NK-92 treated with Interleukin-12 subunit alpha and Interleukin-12 subunit beta, amount 100 ng/mL, for 24 hours (cell line): ENCODE data around the gene C1orf116.
A peak's percentile ranks its signal among the peaks of the same experiment; 100 is the strongest.
"Not testable (repeated sequence)": the region's sequence is repeated elsewhere in the genome, so short reads cannot be mapped to it uniquely, and the experiment has no call there.

Source experiments
- DNase-seq: peaks from one replicate; lab custom pipeline; 2025; lab: John Stamatoyannopoulos, UW

The C1orf116 gene

DNA sequence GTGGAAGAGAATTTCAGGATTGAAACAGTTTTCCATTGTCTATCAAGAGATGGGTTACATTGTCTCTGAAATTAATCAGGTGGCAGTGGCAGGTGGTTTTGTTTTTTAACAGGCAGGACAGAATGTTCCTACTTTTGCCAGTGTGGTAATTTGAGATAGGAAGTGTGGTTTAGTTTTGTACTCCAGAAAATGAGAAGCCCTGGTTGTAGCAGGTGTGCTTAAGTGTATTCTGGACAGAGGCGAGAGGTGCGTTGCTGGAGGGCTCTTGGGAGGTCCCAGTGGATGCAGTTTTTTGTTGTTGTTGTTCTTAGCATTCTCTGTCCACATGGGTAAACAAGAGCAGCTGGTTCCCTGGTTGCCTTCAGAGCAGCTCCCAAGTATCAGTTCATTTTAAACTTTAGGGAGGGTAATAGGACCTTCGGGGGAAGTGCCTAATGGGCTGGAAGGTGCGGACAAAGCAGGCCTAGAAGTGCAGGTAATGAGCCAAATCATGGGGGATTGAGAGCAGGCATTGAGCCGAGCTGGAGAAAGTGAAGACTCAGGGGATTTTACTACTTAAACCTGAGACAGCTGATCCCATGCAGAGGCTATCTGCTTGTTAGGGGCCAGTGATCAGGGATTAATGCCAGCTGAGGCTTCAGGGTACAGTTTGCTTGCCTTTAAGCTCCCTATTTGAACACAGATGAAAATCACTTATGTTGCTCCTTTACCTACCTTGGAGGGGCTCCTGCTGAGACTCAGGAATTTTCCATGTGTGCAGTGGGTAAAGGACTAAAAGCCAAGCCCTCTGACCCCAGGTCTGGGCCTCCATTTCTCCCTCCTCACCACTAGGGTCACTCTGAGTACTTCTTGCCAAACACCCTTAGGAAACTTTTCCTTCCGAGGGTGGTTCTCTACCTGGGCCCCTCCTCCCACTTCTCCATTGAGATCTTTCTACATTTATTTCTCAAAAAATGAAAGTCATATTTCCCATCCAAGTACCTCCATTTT lies 26.6 kb upstream of the C1orf116 start:
- no peak for DNase-seq

DNA sequence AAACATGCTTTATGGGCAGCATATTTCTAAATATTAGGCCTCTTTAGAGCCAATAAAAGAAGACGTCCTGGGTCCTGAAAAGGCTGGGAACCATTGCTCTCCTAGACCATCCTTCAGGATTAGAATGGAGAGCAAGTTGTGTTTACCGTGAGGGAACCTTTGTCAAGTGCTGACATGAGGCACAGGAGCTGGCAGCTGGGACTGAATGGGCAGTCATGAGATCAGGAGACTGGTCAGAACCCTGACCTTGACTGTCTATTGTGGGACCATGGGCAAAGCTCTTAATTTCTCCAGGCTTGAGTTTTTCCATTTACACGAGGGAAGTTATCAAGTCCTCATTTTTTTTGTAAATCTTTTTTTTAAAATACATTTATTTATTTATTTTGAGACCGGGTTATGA lies 25.7 kb upstream of the C1orf116 start:
- no peak for DNase-seq

DNA sequence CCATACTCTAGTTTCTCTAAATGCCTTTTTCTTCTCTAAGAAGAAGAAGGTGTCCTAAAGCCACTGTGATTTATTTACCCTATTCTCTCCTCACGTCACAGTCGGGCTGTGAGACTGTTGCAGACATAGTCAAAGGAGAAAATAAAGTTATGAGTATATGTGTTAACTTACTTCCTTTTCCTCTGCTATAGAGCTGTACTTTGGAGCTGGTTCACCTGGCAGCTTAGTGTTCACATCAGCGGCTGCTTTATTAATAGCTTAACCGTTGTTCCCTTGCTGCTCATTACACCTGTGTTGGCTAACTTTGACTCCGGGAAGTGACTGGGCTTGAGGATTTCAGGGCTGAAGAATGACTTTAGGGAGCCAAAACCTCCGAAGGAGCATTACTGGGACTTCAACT lies 24.1 kb upstream of the C1orf116 start:
- DNase-seq = no peak

DNA sequence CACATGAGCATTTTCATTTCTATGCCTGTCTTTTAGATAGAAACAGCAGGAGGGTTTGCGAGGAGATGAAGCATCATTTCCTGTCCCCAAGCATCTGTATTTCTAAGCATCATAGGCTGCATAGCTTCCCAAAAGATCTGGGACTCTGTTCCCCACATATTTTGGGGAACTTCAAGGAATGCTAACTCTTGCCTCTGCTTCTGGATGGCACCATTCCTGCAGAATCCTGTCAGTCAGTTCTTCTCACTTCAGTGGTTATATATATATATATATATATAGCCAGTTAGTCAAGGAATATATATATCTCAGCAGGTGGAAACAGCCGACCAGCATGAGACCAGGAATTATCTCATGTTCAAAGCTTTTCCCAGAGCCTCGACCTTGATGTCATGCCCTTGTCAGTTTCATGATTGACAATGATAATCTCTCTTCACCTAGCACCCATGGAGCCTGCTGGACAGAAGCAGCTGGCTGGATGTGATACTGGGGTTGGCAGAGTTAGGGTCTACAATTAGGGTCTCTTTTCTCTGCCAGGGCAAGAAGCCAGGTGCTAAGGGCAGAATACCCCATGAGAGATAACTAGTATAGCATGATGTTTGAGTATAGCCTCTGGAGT lies 22.9 kb upstream of the C1orf116 start:
- no peak for DNase-seq

DNA sequence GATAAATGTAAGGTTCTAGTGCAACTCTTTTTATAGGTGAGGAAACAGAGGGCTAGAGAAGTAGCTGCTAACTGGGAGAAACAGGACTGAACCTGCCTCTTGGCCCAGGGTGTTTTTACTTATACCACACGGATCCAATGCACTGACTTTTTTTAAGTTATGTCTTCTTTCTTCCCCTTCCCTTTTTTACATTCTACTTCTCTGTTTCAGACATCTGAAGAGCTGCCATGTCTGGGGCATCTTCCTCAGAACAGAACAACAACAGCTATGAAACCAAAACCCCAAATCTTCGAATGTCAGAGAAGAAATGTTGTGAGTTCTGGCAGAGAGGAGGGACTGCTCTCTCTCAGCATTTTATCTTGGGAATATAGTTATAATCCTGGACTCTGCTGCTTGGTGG lies 21.9 kb upstream of the C1orf116 start:
- DNase-seq = no peak

DNA sequence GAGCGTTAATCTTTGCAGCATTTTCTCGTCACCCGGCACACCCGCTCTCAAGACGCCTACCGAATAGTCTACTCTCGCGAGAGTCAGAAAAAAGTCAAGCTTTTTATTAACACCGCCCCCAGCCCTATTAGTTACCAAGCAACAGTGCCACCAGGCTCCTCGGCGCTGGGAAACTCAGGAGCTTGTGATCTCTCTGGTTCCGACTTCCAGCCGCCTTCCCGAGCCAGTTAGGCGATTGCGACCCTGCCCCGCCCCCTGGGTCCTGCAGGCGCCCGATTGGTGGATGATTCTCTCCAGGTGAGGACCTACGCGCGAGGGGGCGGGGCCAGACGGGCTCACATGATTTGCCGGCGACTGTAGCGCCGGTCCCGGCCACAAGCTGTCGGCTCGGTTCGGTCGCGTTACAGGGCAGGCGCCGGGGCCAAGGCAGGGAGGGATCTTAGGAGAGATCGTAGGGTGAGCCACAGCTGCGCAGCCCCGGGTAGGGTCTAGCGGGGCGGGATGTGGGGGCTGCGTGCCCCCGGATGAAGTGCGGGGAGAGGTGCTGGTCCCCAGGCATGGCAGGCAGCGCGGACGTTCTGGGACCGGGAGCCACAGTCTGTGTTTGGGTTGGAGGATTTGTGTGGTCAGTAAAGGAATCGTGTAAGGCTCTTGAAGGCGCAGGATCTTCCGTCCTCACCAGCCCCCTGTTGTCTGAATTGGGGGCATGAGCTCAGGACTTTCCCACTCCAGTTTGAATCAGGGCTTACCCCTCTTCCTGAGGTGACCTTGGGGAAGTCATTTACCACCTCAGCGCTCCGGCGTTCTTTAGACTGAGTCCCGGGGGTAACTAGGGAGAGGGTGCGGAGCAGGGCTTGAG lies 20.6 kb upstream of the C1orf116 start, which contains the start of gene PFKFB2:
Gene PFKFB2 (plus strand): TSS at position 365 of the 859 bp plus-strand sequence. CDS start 1,443 bp downstream, outside the sequence.
- no peak for DNase-seq

DNA sequence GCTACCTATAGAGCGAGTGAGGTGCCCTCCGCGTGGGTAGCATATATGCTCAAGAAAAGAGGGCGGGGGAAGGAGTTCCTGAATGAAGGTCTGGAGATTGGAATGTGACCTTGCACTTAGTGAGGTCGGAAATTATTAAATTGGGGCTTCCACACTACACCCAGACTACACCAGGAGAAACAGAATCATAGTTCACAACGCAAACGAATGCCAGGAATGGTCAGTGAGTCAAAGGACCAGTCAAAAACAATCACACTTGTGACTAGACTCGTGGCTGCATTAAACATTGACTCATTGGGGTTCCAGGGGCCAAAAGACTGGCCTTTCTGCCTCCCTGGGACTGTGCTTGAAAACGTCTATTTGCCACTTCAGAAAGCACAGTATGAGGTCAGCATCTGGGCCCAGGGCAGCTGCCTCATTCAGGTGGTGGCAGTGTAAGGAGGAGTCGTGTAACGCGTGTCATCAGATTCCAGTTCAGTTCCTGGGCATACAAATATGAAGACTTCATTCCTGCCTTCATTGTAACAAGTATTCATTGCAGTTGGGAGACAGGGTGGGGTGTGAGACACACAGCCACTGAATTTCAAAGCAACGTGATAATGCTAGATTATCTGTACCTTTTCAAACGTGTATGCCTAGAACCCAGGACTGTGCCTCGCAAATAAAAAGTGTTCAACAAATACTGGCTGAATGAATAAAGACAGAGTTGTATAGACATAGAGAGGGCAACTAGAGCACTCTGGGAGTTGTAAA lies 18.8 kb upstream of the C1orf116 start, which contains the start of gene YOD1:
Gene YOD1 (minus strand): TSS at position 18 of the 753 bp plus-strand sequence. CDS start 178 bp downstream, outside the sequence.
- DNase-seq = no peak

DNA sequence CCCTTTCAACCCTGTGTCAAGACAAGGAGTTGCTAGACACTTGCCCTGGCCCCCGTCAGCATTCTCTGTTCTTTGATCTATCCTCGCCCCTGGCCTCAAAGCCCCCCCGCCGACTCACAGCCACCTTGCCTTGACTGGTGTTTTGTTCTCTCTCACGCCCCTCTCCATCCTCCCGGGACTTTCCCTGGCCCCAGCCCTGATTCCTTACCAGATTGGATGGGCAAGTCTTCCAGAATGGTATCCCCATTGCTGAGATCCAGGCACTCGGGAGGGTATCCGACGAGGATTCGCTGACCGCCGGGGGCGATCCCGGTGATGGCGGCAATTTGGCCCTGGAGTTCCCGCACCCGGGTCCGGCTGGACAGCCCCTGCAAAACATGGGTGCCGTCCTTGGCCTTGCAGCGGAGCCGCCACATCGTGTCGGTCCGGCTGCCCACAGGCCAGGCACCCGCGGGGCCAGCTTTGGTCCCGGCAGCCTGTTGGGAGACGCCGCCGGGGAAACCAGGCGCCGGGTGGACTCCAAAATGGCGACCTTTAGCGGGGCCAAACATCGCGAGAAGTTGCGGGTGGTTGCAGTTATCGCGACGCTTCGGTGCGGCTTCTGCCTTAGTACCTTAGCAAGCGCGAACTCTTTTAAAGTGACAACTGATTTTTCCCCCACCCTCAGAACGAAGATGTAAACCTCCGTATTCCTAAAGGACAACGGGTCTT lies 18.1 kb upstream of the C1orf116 start:
- peak; percentile 72 for DNase-seq

DNA sequence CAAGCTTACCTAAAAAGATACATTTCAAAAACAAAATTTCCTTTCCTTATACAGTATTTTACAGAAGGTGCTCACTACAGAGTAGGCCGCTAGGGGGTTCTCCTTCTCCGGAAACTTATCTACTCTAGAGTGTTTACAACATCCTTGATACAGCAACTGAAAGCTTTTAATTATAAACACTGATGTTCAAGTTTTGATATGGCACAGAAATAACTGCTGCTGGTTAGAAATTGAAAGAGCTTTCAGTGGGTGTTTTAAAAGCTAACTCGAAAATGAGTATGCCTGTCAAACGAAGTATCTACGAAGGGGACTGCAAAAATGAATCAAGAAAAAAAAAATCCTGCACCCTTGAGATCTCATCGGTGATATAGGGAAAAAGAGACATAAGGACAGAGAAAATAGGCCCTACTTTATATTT lies 17.4 kb upstream of the C1orf116 start:
- no peak for DNase-seq

DNA sequence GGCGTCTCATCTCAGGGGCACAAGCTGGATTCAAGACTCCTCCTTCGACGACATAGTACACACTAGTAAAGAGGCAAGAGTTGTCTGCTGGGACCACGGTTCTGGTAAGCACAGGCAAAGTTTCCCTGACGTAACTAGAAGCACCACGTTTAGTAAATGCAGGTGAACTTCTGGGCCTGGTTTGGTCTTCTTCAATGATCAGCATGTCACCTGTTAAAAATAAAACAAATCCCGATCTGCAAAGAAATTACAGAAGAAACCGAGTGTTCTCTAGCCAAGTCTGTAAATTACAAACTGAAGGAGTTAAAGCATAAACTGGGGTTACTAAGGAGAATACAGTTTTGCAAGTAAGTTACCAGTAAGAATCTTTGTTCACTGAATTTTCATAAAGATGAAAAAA lies 17.0 kb upstream of the C1orf116 start:
- no peak for DNase-seq

DNA sequence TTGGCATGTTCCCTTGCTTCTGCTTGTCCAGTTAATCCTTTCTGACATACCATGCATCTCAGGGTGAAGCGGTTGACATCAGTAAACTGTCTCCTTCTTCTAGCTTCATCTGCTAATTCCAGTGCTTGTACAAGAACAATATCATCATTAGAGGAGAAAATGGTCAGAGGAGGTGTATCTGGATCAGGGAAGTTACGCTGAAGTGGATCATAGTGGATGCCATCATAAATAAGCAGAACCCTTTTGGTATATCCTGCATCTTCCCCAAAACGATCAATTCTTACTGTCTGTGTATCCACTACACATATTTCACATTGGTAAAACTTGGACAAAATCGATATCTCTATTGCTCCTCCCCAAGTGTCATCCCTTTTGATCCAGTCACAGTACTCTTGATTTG lies 16.5 kb upstream of the C1orf116 start:
- no peak for DNase-seq

DNA sequence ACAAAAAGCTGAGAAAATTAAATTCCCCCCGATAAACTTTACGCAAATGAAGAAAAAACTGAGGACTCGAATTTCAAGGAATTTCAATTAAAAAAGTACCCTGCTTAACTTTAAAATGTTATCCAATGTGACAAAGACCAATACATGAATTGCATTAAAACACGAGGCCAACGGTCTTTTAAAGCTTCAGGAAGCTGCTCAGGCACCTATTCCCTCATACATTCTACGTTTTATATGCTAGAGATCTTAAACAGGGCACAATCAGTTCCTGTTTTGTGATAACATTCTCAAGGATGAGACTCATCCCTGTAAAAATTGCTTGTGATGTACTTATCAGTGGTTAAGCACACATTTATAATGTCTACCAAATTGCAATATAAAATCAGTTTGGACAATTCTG lies 15.5 kb upstream of the C1orf116 start:
- DNase-seq = no peak

DNA sequence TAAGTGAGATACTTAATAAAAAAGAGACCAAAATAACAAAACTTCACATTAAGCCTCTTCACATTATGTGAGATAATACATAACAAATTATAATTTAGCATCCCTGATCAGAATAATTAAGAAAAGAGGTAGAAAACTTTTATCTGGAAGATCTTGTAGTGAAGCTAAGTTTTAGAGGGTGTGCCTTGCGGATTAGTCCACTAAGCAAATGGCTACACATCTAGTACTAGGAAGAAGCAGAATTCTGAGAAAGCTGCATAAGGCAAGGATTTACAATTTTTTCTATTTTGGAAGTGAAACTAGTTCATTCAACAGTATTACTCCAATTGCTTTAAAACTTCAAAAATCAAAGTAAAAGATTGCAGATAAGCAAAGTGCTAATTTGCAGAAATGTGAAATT lies 14.9 kb upstream of the C1orf116 start:
- DNase-seq = no peak

DNA sequence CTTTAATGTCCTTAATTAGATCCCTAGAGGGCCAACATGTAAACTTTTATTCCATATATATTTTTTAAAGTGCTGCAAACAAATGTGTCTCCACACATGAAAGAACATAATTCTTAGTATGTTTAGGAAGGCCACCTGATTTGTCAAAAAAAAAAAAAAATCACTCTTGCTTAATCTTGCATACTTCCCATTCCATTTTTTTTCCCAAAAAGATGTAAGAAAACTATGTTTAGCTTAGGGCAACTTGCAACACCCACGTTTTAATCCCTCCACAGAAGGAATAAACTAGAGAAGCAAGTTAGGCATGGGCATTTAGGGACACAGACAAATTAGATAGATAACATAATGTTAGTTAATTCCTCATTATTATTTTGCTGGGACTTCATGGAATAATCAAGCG lies 12.9 kb upstream of the C1orf116 start:
- no peak for DNase-seq

DNA sequence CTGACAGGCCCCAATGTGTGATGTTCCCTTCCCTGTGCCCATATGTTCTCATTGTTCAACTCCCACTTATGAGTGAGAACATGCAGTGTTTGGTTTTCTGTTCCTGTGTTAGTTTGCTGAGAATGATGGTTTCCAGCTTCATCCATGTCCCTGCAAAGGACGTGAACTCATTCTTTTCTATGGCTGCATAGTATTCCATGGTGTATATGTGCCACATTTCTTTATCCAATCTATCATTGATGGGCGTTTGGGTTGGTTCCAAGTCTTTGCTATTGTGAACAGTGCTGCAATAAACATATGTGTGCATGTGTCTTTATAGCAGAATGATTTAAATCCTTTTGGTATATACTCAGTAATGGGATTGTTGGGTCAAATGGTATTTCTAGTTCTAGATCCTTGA lies 8.8 kb upstream of the C1orf116 start:
- DNase-seq = not testable (repeated sequence)

DNA sequence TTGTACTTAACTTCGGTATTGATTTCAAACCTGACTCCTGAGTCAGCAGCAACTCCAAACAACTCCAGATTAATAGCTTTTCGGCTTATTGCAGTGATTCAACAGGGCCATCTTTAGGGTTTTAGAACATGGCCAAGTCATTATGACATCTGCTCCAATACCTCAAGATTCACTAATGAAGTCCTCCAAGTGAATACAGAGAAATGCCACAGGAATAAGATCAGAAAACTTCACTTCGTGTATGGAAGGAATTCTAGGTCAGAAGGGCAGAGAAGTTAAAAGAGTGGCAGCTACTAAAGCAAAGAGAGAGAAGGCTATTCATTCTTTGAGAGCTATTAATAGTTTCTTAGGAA lies 7.6 kb upstream of the C1orf116 start:
- DNase-seq = no peak

DNA sequence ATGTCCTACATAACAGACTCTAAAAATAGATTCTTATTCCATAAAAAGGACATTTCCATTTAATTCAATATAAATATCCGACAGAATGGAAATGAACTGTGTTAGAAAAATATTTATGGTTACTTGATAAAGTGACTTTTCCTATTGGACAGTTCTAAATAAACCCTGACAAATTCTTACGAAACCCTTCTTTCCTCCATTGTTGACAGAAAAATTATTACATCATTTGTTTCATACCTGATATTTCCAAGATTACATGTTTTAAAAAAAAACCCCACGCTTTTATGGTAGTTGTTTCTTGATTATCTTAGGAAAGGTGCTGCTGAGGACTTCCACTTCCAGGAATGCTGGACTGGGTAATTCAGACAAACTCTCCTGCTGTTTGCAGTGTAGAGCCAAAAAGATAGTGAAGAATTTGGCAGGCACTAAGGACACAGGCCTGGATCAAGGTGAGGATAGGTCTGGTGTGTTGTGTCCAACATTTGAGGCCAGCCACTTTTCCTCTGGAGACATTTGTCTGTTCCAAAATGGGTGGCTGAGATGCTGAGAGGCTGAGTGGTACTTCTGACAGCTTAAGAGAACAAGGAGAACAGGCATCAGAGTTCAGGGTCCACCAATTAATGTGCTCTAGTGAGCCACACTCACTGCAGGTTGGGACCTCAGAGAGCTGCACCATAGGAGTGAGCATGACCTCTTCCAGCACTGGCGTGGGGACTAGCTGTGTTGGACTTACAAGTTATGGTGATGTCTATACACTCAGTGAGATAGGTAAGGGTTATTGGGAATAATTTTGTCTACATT lies 7.0 kb upstream of the C1orf116 start:
- no peak for DNase-seq

DNA sequence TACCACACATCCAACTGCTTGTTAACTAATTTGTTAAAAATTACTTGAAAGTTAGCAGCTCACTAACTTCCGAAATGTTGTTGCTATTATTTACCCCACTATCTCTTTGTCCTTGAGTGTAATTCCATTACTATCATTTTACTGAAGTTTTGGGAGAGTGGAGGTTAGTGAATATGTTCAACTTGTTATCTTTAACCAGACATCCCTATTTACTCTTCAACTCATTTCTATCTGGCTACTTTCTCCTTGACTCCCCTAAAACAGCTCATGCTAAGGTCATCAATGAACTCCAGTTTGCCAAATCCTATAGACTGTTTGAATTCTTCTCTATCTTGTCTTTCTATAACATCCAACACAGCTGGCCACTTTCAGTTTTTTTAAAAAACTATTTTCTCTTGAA lies 4.3 kb upstream of the C1orf116 start:
- DNase-seq = no peak

DNA sequence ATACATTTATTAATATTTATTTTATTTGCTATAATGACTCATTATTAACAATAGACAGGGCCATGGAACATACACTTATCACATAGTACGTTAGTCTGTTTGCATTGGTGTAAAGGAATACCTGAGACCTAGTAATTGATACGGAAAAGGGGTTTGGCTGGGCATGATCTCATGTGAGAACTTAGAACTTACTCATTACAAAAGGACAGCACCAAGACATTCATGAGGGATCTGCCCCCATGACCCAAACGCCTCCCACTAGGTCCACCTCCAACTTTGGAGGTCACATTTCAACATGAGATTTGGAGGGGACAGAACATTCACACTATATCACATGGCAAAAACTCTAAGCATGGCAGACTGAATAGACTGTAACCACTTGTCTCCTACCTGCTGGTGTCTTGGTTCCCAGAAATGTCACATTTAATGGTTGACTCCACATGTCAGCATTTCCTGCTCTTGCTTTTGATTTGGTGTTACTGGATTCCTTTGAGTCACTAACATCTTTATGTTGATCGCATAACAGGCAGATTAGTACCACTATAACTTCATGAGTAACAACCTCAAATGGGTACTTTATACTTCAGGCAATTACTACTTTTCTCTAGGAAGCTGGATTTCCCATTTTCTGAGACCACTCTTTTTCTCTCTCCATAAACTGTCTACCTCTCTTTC lies 3.5 kb upstream of the C1orf116 start:
- no peak for DNase-seq
